ENCODE measurements around the gene SLC34A2.
"Not testable (repeated sequence)": the region's sequence is repeated elsewhere in the genome, so short reads cannot be mapped to it uniquely, and the experiment has no call there.

Gene SLC34A2

GRCh38 chr4:25637581-25638220 lies 17.9 kb upstream of the SLC34A2 start:
- H3K27ac ChIP-seq (ENCODE audit: low read length) = no peak overlapping the region
- H3K4me1 ChIP-seq (ENCODE audit: control insufficient read depth in 1 of 2, insufficient read depth in 2 of 2, low read length in 2 of 2) = no peaks in the 10 kb centered on the region

GRCh38 chr4:25638221-25638601 lies 17.4 kb upstream of the SLC34A2 start:
- H3K27ac ChIP-seq (ENCODE audit: low read length) = no peak overlapping the region

More at GRCh38 chr4:25637581-25638220, 17.9 kb upstream of the SLC34A2 start:
- no peak overlapping the region for H3K4me3 ChIP-seq (ENCODE audit: low read depth in 1 of 2, low read length in 2 of 2)
- H3K9me3 ChIP-seq (ENCODE audit: control insufficient read depth in 1 of 2, low read length in 2 of 2) = no peaks in the 10 kb centered on the region
- H3K27me3 ChIP-seq (ENCODE audit: low read depth, low read length) = no peaks in the 10 kb centered on the region
- H3K36me3 ChIP-seq (ENCODE audit: control insufficient read depth in 1 of 2, insufficient read depth in 2 of 2, low read length in 2 of 2) = no peaks in the 10 kb centered on the region

GRCh38 chr4:25638806-25639205 lies 16.8 kb upstream of the SLC34A2 start:
- H3K36me3 ChIP-seq (ENCODE audit: control insufficient read depth in 1 of 2, insufficient read depth in 2 of 2, low read length in 2 of 2) = no peaks in the 10 kb centered on the region
- no peaks in the 10 kb centered on the region for H3K4me1 ChIP-seq (ENCODE audit: control insufficient read depth in 1 of 2, insufficient read depth in 2 of 2, low read length in 2 of 2)
- no peaks in the 10 kb centered on the region for H3K9me3 ChIP-seq (ENCODE audit: control insufficient read depth in 1 of 2, low read length in 2 of 2)
- no peak overlapping the region for H3K4me3 ChIP-seq (ENCODE audit: low read depth in 1 of 2, low read length in 2 of 2)
- H3K27ac ChIP-seq (ENCODE audit: low read length) = no peak overlapping the region
- no peaks in the 10 kb centered on the region for H3K27me3 ChIP-seq (ENCODE audit: low read depth, low read length)

More at GRCh38 chr4:25638221-25638601, 17.4 kb upstream of the SLC34A2 start:
- no peaks in the 10 kb centered on the region for H3K9me3 ChIP-seq (ENCODE audit: control insufficient read depth in 1 of 2, low read length in 2 of 2)
- H3K36me3 ChIP-seq (ENCODE audit: control insufficient read depth in 1 of 2, insufficient read depth in 2 of 2, low read length in 2 of 2) = no peaks in the 10 kb centered on the region
- H3K4me3 ChIP-seq (ENCODE audit: low read depth in 1 of 2, low read length in 2 of 2) = no peak overlapping the region
- H3K27me3 ChIP-seq (ENCODE audit: low read depth, low read length) = no peaks in the 10 kb centered on the region
- H3K4me1 ChIP-seq (ENCODE audit: control insufficient read depth in 1 of 2, insufficient read depth in 2 of 2, low read length in 2 of 2) = no peaks in the 10 kb centered on the region

- peaks cover 0 to 2% of the 10 kb centered on the region in 2 donors for H3K4me1 ChIP-seq (ENCODE audit: control insufficient read depth in 1 of 2, insufficient read depth in 2 of 2, low read length in 2 of 2)
- H3K4me3 ChIP-seq (ENCODE audit: low read depth in 1 of 2, low read length in 2 of 2) = no peak overlapping the region
- H3K27me3 ChIP-seq (ENCODE audit: low read depth, low read length) = peaks cover 8% of the 10 kb centered on the region
- H3K9me3 ChIP-seq (ENCODE audit: control insufficient read depth in 1 of 2, low read length in 2 of 2) = no peaks in the 10 kb centered on the region
- H3K27ac ChIP-seq (ENCODE audit: low read length) = no peak overlapping the region
- H3K36me3 ChIP-seq (ENCODE audit: control insufficient read depth in 1 of 2, insufficient read depth in 2 of 2, low read length in 2 of 2) = no peaks in the 10 kb centered on the region
These were observed 5.3 kb upstream of the SLC34A2 start for GRCh38 chr4:25650311-25650710.

DNA sequence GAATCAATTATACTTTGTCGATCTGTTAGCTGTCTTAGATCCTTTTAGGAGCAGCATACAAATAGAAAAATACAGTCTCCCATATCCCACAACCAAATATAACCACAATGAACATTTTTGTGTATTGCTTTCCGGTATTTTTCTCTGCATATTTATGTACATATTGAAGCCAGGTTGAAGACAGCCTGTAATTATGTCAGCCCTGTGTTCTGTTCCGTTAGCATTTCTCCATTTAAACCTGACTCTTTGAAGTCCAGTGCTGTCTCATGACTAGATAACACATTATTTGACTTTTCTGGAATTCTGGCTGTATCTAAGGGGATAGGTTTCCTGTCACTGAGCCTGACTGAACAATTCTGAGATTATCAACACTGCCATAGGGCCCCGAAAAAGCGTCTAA lies 4.0 kb upstream of the SLC34A2 start:
- no peaks in the 10 kb centered on the region for H3K9me3 ChIP-seq (ENCODE audit: control insufficient read depth in 1 of 2, low read length in 2 of 2)

DNA sequence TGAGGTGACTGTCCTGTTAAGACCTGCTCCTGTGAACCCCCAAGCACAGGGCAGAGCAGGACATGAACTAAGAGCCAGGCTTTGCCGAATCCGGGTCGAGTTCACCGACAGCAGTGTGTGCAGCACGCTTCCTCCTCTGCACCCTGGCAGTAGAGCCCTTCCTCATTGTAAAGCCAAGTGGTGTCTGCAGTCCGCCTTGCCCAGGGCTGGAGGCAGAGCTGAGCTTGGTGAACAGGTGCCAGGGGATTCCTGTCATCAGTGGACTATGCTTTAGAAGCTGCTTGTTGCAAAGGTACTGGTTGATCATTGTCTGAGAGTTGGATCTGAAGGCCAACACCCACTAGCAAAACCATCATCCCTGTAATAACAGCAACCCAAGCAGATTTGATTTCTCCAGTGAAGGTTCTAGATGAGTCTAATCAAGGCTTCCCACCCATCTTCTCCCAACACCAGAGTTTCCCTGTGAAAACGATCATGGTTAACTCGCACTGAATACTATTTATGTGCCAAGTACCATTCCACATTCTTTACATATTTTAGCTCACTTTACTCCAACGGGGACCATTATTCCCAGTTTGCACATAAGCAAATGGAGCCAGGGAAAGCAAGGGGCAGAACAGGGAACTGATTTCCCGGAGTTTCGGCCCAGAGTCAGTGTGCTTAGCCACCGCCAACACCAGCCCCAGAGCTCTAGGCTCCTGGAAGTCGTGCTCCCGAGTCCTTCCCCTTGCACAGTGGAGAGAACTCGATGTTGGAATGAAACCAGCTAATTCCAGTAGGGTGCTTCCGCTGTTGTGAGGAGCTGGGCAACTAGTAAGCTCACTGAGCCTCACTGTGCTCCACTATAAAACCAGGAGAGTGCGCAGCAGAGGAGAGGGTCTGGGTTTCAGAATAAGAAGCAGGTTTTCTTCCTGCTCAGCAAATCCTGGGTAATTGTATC lies 1.4 kb upstream of the SLC34A2 start:
- Histone ChIP-seq H3K27ac (ENCODE audit: low read length) (no peak overlapping the region), H3K27me3 (ENCODE audit: low read depth, low read length) (peaks cover 13% of the 10 kb centered on the region), H3K9me3 (ENCODE audit: control insufficient read depth in 1 of 2, low read length in 2 of 2) (no peaks in the 10 kb centered on the region), H3K4me3 (ENCODE audit: low read depth in 1 of 2, low read length in 2 of 2) (no peak overlapping the region), H3K4me1 (ENCODE audit: control insufficient read depth in 1 of 2, insufficient read depth in 2 of 2, low read length in 2 of 2) (peaks cover 0 to 13% of the 10 kb centered on the region in 2 donors), H3K36me3 (ENCODE audit: control insufficient read depth in 1 of 2, insufficient read depth in 2 of 2, low read length in 2 of 2) (no peaks in the 10 kb centered on the region)

More for the DNA sequence above, 4.0 kb upstream of the SLC34A2 start:
- no peaks in the 10 kb centered on the region for H3K36me3 ChIP-seq (ENCODE audit: control insufficient read depth in 1 of 2, insufficient read depth in 2 of 2, low read length in 2 of 2)
- peaks cover 13% of the 10 kb centered on the region for H3K27me3 ChIP-seq (ENCODE audit: low read depth, low read length)
- no peak overlapping the region for H3K4me3 ChIP-seq (ENCODE audit: low read depth in 1 of 2, low read length in 2 of 2)
- H3K27ac ChIP-seq (ENCODE audit: low read length) = no peak overlapping the region
- H3K4me1 ChIP-seq (ENCODE audit: control insufficient read depth in 1 of 2, insufficient read depth in 2 of 2, low read length in 2 of 2) = peaks cover 0 to 13% of the 10 kb centered on the region in 2 donors

DNA sequence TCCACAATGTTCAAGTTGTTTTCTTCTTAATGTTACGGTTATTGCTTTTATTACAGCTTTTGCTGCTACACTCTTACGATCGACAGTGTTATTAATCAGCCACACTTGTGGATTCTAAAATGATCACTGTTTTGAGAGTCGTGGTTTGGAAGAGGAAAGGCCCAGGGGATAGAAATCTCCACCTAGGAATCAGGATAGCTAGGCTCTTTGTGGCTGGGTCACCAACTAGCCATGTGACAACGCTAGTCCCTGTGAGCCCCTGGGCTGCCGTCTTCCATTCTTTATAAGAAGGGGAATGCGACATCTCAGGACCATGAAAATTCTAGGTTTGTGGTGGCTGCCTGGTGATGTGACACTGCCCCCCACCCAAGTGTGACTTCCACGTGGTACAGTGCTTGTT lies 380 bp downstream of the SLC34A2 start:
- H3K27ac ChIP-seq (ENCODE audit: low read length) = no peak overlapping the region

GRCh38 chr4:25658357-25658771 lies 2.7 kb downstream of the SLC34A2 start:
- Histone ChIP-seq H3K27ac (ENCODE audit: low read length) (no peak overlapping the region), H3K36me3 (ENCODE audit: control insufficient read depth in 1 of 2, insufficient read depth in 2 of 2, low read length in 2 of 2) (no peaks in the 10 kb centered on the region), H3K27me3 (ENCODE audit: low read depth, low read length) (peaks cover 13% of the 10 kb centered on the region), H3K4me3 (ENCODE audit: low read depth in 1 of 2, low read length in 2 of 2) (no peak overlapping the region), H3K9me3 (ENCODE audit: control insufficient read depth in 1 of 2, low read length in 2 of 2) (no peaks in the 10 kb centered on the region), H3K4me1 (ENCODE audit: control insufficient read depth in 1 of 2, insufficient read depth in 2 of 2, low read length in 2 of 2) (peaks cover 0 to 13% of the 10 kb centered on the region in 2 donors)

More for the DNA sequence above, 380 bp downstream of the SLC34A2 start:
- peak overlapping the region in 1 of 2 donors; percentile 38 for H3K4me3 ChIP-seq (ENCODE audit: low read depth in 1 of 2, low read length in 2 of 2)
- H3K9me3 ChIP-seq (ENCODE audit: control insufficient read depth in 1 of 2, low read length in 2 of 2) = no peaks in the 10 kb centered on the region
- peaks cover 0 to 13% of the 10 kb centered on the region in 2 donors for H3K4me1 ChIP-seq (ENCODE audit: control insufficient read depth in 1 of 2, insufficient read depth in 2 of 2, low read length in 2 of 2)
- H3K27me3 ChIP-seq (ENCODE audit: low read depth, low read length) = peaks cover 13% of the 10 kb centered on the region
- H3K36me3 ChIP-seq (ENCODE audit: control insufficient read depth in 1 of 2, insufficient read depth in 2 of 2, low read length in 2 of 2) = no peaks in the 10 kb centered on the region

GRCh38 chr4:25658777-25659176 lies 3.1 kb downstream of the SLC34A2 start:
- Histone ChIP-seq H3K9me3 (ENCODE audit: control insufficient read depth in 1 of 2, low read length in 2 of 2) (no peaks in the 10 kb centered on the region), H3K36me3 (ENCODE audit: control insufficient read depth in 1 of 2, insufficient read depth in 2 of 2, low read length in 2 of 2) (no peaks in the 10 kb centered on the region), H3K4me3 (ENCODE audit: low read depth in 1 of 2, low read length in 2 of 2) (no peak overlapping the region), H3K27me3 (ENCODE audit: low read depth, low read length) (peaks cover 13% of the 10 kb centered on the region), H3K4me1 (ENCODE audit: control insufficient read depth in 1 of 2, insufficient read depth in 2 of 2, low read length in 2 of 2) (peaks cover 0 to 13% of the 10 kb centered on the region in 2 donors), H3K27ac (ENCODE audit: low read length) (no peak overlapping the region)

GRCh38 chr4:25661441-25661840 lies 5.8 kb downstream of the SLC34A2 start:
- H3K36me3 ChIP-seq (ENCODE audit: control insufficient read depth in 1 of 2, insufficient read depth in 2 of 2, low read length in 2 of 2); H3K4me1 ChIP-seq (ENCODE audit: control insufficient read depth in 1 of 2, insufficient read depth in 2 of 2, low read length in 2 of 2); H3K4me3 ChIP-seq (ENCODE audit: low read depth in 1 of 2, low read length in 2 of 2); H3K27me3 ChIP-seq (ENCODE audit: low read depth, low read length); H3K9me3 ChIP-seq (ENCODE audit: control insufficient read depth in 1 of 2, low read length in 2 of 2); H3K27ac ChIP-seq (ENCODE audit: low read length): not testable (repeated sequence)

- no peak overlapping the region for H3K4me3 ChIP-seq (ENCODE audit: low read depth in 1 of 2, low read length in 2 of 2)
- H3K27me3 ChIP-seq (ENCODE audit: low read depth, low read length) = no peaks in the 10 kb centered on the region
- no peaks in the 10 kb centered on the region for H3K9me3 ChIP-seq (ENCODE audit: control insufficient read depth in 1 of 2, low read length in 2 of 2)
- H3K36me3 ChIP-seq (ENCODE audit: control insufficient read depth in 1 of 2, insufficient read depth in 2 of 2, low read length in 2 of 2) = no peaks in the 10 kb centered on the region
- H3K27ac ChIP-seq (ENCODE audit: low read length) = no peak overlapping the region
- no peaks in the 10 kb centered on the region for H3K4me1 ChIP-seq (ENCODE audit: control insufficient read depth in 1 of 2, insufficient read depth in 2 of 2, low read length in 2 of 2)
These were observed 6.7 kb downstream of the SLC34A2 start for GRCh38 chr4:25662306-25662705.
